GM19452 (cell line): ENCODE measurements around the gene SINHCAF.
"Not testable (repeated sequence)": the region's sequence is repeated elsewhere in the genome, so short reads cannot be mapped to it uniquely, and the experiment has no call there.

Experiments
- ATAC-seq: cut with Tn5 transposase; IDR thresholded peaks from one replicate; pipeline ENCODE4 v1.9.1; 2021; ENCODE audit not compliant: unreplicated experiment

Gene SINHCAF

DNA sequence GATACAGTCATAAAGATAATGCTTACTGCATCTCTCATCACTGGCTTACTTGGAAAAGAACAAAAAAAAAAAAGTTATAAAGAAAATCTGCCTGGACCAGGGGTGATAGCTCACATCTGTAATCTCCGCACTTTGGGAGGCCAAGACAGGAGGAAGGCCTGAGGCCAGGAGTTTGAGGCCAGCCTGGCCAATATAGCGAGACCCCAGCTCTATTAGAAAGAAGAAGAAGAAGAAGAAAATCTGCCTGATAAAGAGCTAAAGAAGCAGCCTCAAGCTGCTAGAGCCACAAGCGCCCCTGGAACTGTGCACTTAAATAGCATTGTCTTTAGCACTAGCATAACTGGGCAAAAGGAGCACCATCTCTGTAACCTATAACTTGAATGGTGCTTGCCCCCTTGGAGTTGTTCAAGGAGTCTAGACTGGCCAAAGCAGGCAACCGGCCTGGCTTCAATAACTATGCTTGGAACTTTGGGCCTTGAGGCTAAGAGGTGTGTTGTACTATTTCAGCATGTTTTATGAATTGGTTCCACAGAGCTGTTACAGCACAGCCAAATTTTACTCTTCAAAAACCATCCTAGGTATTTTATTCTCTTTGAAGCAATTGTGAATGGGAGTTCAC is 53.2 kb downstream of the SINHCAF start:
- no peak for ATAC-seq

DNA sequence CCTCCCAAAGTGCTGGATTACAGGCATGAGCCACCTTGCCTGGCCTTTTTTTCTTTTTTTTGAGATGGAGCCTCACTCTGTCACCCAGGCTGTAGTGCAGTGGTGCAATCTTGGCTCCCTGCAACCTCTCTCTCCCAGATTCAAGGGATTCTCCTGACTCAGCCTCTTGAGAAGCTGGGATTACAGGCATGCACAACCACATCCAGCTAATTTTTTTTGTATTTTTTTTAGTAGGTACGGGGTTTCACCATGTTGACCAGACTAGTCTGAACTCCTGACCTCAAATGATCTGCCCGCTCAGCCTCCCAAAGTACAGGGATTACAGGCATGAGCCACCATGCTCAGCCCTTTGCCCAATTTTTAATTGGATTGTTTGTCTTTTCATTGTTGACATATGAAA is 58.0 kb downstream of the SINHCAF start:
- ATAC-seq = no peak

DNA sequence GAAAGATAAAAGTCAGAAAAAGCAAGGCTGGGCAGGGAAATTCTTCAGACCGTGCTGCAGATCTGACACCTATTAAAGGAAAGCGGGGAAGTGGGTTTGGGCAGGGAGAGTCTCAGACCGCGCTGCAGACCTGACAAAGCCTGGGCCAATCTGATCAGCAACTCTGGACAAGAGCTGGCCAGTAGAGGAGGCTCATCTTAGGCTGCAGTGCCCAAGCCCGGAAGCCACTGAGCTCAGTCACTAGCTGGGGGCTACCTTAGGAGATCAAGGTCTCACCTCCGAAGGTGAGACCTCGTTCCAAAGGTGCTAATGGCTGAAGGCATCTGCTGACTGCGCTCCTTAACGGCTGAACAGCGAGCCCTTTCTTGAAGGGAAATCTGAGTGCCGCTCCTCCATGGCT is 60.2 kb downstream of the SINHCAF start:
- ATAC-seq = no peak

DNA sequence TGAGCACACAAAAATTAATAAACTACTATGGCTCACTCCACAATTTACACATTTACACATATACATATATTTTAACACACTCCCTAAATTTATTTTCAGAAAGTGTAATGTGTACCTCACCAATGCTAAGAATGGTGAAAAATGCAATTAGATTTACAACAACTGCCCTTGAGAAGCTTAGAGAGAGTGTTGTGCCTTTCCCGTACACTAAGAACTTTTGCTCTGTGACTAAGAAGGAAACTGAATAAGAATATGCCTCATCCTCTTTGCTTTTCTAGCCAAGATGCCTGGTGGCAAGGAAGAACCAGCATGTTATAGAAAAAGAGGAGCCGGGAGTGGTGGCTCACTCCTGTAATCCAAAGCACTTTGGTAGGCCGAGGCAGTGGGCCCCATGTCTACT is 62.3 kb downstream of the SINHCAF start:
- no peak for ATAC-seq

DNA sequence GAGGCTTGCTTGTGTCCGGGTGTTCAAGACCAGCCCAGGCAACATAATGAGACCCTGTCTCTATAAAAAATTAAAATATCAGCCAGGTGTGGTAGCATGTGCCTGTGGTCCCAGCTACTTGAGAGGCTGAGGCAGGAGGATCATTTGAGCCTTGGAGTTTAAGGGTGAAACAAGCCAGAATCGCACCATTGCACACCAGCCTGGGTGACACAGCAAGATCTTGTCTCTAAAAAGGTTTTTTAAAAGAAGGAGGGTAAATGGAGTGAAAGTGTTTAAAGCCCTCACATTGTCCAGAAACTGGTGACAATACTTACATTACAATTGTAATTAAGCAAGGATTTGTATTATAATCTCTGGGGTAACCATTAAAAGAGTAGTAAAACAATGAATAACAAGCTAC is 64.2 kb downstream of the SINHCAF start:
- ATAC-seq = no peak

DNA sequence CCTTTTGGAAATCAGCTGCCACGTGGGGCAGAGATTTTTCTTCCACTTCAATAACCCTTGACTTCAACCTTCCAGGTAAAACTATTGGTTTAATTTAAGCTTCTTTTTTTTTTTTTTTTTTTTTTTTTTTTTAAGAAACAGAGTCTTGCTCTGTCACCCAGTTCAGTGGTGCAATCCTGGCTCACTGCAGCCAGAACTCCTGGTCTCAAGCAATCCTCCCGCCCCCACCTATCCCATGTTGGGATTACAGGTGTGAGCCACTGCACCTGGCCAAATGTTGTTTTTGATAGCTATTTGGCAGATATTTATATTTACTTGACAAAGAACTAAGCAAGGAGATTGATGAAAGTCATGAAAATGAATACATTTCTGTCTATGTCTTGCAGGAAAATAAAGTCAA is 65.1 kb downstream of the SINHCAF start:
- ATAC-seq = no peak

DNA sequence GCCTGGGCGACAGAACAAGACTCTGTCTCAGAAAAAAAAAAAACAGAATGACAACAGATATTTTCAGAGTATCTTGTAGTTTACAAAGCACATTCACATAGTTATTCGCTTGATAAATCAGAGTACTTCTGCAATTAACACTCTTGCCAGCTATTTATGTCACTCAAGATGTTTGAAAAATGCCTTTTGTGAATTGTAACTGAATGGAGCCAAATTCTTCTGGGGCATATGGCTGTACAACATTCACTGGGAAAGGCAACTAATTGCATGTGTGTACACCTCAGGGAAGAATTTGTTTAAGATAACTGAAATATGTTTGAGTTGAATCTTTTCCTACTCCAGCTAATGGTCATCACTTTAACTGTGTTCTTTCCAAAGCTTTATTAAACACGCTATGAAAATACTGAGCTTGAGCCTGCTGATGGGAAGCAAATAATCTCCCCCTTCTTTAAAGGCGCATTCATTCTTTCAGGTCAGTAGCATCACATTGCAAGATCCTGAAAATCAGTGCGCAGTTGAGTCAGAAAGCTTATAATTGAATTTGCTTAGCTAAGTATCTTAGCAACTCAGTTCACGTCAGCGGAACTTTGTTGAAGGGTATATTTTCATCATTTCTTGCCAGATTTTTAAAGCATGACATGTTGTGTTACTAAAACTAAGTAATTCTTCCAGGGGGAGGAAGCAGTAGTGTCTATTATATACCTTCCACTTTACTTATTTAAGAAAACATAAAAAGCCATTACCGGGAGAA is 66.6 kb downstream of the SINHCAF start:
- no peak for ATAC-seq

DNA sequence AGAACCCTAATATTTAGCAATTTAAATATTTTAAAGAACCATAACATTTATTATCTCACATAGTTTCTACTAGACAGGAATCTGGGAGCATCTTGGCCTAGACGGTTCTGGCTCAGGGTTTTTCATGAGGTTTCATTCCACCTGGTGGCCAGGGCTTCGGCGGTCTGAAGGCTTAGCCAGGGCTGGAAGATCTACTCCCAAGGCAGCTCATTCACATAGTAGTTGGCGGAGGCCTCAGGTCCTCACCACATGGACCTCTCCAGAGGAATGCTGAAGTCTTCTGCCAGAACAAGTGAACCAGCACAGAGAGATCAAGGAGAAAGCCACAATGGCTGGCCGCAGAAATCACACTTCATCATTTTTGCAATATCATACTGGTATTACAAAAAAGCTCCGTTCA is 68.2 kb downstream of the SINHCAF start:
- no peak for ATAC-seq

DNA sequence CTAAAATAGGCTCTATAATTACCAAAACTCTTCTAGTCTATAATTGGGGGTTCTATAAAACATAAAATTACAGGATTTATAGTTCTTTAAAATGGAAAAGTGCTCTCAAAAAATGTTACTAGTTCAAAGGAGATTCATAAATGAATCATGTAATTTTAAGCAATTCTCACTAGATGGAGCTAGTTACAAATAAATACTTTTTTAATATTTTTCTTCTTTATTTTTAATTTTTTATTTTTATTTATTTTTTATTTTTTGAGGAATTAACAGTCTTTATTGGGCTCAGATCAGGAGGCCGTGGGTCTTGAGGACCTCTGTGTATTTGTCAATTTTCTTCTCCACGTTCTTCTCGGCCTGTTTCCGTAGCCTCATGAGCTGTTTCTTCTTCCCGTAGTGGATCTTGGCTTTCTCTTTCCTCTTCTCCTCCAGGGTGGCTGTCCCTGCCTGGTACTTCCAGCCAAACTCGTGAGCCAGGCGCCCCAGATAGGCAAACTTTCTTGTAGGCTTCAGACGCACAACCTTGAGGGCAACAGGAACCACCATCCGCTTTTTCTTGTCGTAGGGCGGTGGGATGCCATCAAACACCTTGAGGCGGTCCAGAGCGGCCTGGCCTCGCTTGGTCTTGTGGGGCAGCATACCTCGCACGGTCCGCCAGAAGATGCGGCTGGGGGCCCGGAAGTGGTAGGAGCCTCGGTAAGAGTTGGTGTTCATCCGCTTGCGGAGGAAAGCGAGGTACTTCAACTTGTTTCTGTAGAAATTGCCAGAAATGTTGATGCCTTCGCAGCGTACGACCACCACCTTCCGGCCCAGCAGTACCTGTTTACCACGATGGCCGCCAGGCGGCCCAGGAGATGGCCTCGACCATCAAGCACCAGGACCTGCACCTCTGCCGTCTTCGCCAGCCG is 74.0 kb downstream of the SINHCAF start:
- not testable (repeated sequence) for ATAC-seq

DNA sequence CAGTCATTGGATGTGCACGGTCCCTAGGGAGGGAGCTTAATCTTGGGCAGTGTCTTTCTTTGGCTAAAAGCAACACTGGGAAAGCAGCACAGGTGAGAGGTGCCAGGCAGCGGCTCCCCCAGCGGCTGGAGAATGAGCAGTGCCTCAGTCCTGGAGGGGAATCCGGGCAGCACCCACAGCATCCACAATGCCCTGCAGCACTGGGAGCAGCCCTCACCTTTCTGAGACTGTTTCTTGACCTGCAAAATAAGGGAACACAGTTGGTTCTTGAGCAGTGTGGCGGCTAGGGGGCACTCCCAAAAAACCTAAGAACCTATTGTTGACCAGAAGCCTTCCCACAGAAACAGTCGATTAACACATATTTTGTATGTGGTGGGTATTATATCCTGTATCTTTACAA is 75.8 kb downstream of the SINHCAF start:
- no peak for ATAC-seq

DNA sequence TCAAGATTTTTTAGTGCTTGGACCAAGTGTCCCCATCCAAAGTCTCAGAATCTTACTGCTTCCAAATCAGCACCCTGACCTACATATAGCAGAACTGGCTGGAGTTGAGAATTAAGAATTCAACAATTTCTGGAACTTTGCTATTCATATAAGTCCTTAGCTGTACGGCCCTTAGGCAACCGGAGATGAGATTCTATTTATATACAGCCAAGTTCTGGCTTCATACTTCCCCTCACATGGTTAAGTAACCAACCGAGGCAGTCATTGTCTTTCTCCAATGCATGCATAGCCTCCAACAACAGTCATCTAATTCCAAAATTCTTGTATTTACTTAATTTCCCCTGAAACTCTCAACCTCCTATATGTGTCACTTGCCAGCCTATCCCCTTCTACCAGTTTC is 76.6 kb downstream of the SINHCAF start:
- no peak for ATAC-seq

DNA sequence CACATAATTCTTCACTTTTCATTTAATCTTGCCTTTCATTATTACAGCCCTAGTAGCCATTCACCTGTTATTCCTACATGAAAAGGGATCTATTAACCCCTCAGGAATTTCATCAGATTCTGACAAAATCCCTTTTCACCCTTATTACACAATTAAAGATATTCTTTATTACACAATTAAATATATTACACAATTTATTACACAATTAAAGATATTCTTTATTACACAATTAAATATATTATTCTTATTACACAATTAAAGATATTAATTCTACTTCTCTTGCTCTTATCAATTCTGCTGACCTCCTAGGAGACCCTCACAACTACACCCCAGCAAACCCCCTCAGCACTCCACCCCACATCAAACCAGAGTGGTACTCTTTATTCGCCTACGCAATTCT is 77.1 kb downstream of the SINHCAF start:
- no peak for ATAC-seq

DNA sequence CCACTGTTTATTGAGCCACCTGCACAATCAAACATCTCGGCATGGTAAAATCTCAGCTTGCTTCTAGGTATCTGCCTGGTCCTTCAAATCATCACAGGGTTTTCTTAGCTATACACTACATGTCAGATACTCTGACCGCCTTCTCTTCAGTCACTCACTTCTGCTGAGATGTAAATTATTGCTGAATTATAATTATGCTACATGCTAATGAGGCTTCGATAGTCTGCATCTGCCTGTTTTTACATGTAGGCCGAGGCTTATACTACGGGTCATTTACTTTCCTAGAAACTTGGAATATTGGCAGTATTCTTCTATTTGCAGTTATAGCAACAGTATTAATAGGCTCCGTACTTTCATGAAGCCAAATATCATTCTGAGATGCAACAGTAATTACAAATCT is 77.6 kb downstream of the SINHCAF start:
- no peak for ATAC-seq

DNA sequence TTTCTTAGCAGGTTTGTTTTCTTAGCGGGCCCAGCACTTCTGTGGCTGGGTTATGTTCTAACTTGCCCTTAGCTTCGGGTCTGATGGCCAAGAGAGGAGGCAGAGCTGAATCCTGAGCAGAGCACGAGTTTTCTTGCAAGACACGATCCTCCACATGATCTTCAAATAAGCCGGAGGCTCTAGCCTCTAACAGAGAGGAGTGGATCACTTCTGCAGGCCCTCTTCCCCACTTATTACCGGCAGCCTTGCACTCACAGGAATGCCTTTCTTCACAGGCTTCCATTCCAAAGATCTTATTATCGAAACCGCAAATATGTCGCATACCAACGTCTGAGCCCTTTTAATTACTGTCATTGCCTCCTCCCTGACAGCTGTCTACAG is 79.5 kb downstream of the SINHCAF start:
- no peak for ATAC-seq

DNA sequence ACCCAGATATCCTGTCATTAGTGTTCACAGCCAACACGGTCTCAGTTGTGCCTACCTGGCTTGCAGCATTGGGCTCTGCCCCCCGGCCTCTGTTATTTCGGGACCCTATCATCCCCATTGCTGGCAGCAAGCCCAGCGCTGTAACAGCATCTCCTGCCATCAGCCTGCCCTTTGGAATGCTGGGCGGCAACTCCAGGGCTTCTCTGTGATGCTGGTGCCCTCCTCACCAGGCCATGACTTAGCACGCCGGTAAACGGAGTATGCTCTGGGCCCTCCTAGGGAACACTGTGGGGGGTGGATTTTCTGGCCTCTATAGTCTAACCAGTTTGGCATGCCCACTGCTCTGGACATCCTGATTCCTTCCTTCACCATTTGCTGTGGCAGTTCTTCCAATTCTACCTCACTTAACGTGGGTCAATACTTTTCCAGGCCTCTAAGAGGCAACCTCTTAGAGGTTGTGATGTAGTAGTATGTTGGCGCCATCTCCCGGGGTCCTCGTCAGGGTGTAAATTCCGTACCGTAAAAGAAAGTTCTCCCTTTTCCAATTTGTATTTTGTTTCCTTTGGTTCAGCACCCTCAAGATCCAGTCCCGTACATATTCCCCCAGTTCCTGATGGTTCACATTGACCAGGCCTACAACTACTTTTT is 80.0 kb downstream of the SINHCAF start:
- no peak for ATAC-seq

DNA sequence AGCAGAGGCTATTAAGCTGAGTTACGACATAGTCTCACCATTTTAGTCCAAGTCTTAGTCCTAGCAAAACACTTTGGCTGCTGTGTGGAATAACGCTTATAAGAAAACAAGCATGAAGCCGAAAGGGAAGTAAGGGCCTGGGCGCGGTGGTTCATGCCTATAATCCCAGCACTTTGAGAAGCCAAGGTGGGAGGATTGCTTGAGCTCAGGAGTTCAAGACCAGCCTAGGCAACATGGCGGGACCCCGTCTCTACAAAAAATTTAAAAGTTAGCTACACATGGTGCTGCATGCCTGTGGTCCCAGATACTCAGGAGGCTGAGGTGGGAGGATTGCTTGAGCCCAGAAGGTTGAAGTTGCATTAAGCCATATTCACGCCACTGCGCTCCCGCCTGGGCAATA is 83.5 kb downstream of the SINHCAF start:
- ATAC-seq = not testable (repeated sequence)

DNA sequence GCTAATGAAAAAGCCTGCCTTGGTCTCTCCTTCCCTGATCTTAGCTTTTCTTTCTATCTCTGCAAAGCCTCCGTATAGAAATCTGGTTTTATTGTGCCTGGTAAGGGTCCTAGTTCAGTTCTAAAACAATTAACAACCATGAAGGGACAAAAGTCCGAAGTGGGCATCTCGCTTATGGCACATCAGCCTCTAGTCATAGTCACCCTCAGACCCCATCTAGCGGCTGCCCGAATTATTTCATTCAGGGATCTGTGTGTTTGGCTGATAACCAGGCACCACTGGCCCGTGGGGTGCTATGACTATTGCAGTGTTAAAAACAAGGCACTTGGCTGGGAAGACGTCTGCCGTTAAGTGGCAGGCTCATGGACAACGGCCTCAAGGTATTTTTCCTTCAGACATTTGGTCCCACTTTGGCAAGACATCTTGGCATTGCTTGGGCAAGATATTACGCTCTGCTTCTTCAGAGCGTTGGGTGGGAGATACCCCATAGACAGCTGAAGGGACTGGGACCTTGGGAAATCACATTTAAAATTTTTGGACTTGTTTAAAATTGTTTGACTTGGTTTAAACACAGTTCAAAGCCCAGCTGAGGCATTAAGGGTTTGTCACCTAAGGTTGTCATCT is 87.1 kb downstream of the SINHCAF start:
- peak; percentile 83 for ATAC-seq

DNA sequence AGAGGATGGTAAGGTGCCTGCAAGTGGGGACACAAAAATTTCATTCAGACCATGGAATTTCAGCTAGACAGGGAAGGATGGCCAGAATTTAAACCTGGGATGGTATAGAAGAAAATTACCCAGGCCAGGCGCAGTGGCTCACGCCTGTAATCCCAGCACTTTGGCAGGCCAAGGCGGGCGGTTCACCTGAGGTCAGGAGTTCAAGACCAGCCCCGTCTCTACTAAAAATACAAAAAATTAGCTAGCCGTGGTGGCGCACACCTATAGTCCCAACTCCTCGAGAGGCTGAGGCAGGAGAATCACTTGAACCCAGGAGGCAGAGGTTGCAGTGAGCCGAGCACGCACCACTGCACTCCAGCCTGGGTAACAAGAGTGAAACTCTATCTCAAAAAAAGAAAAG is 87.6 kb downstream of the SINHCAF start:
- ATAC-seq = peak; percentile 23

DNA sequence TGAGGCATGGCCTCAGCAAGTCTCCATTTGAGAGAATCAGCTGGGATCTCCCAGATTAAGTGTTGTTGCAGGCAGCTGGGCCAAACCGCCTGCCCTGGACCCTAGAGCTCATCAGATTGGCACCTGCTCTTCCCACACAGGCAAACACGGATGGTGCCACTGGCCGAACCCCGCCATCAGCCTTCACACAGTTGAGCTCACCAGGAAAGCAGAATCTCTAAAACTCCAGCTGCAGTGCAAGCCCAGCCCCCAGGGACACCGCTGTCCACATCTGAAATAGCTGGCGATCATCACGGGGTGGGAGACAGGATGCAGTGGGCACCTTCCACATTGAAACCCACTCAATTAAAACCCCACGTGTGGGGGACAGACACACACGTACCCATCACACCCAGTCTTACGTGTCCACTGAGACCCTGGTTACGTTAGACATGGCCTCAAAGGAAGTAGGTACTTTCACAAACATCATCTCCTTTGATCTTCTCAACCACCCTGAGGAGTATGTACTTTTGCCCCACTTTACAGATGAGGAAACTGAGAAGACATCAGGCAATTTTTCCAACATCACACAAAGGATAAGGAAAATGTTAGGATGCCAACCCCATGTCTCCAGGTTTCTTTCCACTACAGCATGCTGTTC is 88.8 kb downstream of the SINHCAF start:
- no peak for ATAC-seq

DNA sequence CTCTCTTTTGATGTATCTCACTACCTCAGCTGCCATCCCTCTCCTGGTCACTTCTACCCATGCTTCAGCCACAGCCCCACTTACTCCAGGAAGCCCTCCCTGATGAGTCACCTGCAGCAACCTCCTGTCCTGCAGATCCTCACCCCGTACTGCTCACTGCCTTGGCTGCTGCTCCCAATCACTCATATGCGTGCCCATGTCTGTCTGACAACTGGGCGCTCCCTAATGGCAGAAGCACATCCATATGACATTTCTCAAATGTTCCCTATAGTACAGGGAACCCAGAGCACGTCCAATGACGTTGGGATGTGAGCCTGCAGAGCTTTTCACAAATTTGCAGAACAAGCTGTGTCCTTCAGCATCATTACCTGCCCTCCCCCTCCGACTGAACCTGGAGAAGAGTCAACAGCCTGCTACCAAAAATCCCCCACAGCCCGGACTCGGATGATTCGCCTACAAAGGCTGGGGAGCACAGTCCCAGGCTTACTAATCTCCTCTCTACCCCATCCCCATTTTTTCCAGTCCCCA is 90.0 kb downstream of the SINHCAF start:
- no peak for ATAC-seq
